Aortic smooth muscle cell (primary cell): ENCODE data around the gene MYG1. TPM values are rescaled to one million over a fixed set of nuclear protein-coding genes. Genes with fewer than 3 reads are reported as not detected.

Experiments used
- total RNA-seq: library from RNA; depleted of rRNA; stranded (reverse); fragments of >200 nt; gene quantifications from 2 replicates; pipeline ENCODE4 v1.2.3, GENCODE V29; 2014

The MYG1 gene
- 48.2 and 62.1 TPM in 2 replicates for total RNA-seq

DNA sequence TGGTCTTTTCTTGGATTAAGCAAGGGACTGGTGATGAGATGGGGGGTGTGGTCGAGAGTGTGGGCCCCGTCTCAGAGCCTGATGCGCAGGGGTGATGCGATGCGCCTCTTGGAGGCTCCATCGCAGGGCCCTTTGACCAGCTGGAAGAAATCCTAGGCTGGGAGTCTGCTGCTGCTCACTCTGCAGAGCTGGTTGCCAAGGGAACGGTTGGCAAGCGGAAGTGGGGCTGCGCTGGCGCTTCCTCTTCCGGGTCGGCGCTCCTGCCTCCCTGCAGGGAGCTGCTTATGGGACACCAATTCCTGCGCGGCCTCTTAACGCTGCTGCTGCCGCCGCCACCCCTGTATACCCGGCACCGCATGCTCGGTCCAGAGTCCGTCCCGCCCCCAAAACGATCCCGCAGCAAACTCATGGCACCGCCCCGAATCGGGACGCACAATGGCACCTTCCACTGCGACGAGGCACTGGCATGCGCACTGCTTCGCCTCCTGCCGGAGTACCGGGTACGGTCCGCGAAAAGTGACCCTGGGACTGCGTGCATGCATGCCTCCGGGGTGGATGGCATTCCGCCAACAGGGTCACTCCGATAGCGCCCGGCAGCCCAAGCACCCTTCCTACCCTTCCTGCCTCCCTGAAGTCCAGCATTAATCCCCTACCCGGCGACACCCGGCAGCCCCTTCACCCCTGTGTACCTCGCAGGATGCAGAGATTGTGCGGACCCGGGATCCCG, at the start of gene MYG1:
MYG1 (plus strand) TSS at position 242 of the 727 bp plus-strand sequence; CDS start at position 285, 43 bp downstream.

DNA sequence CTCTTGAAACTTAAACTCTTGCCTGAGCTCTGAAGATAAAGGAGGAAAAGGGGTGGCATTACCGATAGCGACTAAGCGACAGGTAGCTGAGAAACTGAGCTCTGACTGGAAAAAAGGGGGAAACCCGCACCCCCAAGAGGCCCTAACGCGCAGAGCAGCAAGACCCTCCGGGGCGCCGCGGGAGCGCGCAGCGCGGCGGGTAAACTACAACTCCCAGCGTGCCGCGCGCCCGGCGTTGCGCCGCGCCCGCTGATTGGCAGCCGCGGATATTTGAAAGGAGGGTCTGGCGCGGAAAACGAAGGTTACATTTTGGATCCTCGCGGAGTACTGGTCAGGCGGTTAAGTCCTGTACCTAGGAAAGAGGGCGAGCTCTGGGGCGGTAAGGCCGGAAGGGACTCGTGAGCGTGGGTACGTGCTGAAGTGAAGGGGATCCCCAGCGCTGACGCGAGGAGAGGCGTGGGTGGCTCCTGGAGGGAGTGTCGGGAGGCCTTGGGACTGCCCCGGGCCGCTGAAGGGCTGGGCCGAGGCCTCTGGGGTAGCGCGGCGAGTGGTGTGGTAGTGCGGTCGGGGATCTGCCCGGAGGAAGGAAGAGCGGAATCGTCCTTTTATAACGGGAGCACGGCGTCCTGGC, 31.4 kb upstream of the MYG1 start, which contains the start of gene ESPL1:
ESPL1 (plus strand) TSS at position 301 of the 631 bp plus-strand sequence. CDS start 468 bp downstream, outside the sequence.

GRCh38 chr12:53295070-53295890, 4.2 kb upstream of the MYG1 start, which contains the start of gene PFDN5:
PFDN5 (plus strand) TSS chr12:53295542; CDS start chr12:53295568, 26 bp downstream.

GRCh38 chr12:53336181-53336681, 36.7 kb downstream of the MYG1 start, which contains the start of gene SP7:
SP7 (minus strand) TSS chr12:53336354; CDS start chr12:53335646, 708 bp downstream.

Other genes starting within 250 kb of the MYG1 start
- 59.5 and 66.4 TPM in 2 replicates for gene TNS2, start 249.6 kb upstream of the MYG1 start, total RNA-seq
- gene SPRYD3, start 220.3 kb upstream of the MYG1 start, total RNA-seq, result 32.5 and 44.7 TPM in 2 replicates
- gene IGFBP6, start 202.0 kb upstream of the MYG1 start, total RNA-seq, result 1,840 and 2,414 TPM in 2 replicates
- 0.19 and 0.26 TPM in 2 replicates for gene SOAT2, start 196.2 kb upstream of the MYG1 start, total RNA-seq
- 11.1 and 11.4 TPM in 2 replicates for gene ZNF740, start 119.0 kb upstream of the MYG1 start, total RNA-seq
- 10.4 and 12.0 TPM in 2 replicates for gene CSAD, start 118.8 kb upstream of the MYG1 start, total RNA-seq
- gene ITGB7, start 92.4 kb upstream of the MYG1 start, total RNA-seq, result 1.5 and 2.1 TPM in 2 replicates
- gene RARG, start 67.5 kb upstream of the MYG1 start, total RNA-seq, result 42.1 and 48.3 TPM in 2 replicates
- 3.9 and 7.8 TPM in 2 replicates for gene ESPL1, start 31.4 kb upstream of the MYG1 start, total RNA-seq
- 963 and 1,329 TPM in 2 replicates for gene PFDN5, start 4.2 kb upstream of the MYG1 start, total RNA-seq
- gene AAAS, start 21.9 kb downstream of the MYG1 start, total RNA-seq, result 38.7 and 49.7 TPM in 2 replicates
- gene SP7, start 36.7 kb downstream of the MYG1 start, total RNA-seq, result 0.12 TPM in 1 of 2 replicates, not detected in the other
- 26.0 and 28.4 TPM in 2 replicates for gene SP1, start 80.5 kb downstream of the MYG1 start, total RNA-seq
- gene AMHR2, start 124.2 kb downstream of the MYG1 start, total RNA-seq, result not detected in 2 replicates
- 28.5 and 31.8 TPM in 2 replicates for gene PRR13, start 142.0 kb downstream of the MYG1 start, total RNA-seq
- gene PCBP2, start 152.4 kb downstream of the MYG1 start, total RNA-seq, result 152 and 259 TPM in 2 replicates
- 26.6 TPM in 2 replicates for gene MAP3K12, start 199.8 kb downstream of the MYG1 start, total RNA-seq
- gene TARBP2, start 201.6 kb downstream of the MYG1 start, total RNA-seq, result 42.2 and 47.0 TPM in 2 replicates
- not detected in 2 replicates for gene NPFF, start 207.8 kb downstream of the MYG1 start, total RNA-seq